Activated CD8-positive, alpha-beta memory T cell treated with anti-CD3 and anti-CD28 coated beads, Interleukin-2, amount 10 ng/mL, durations not matched to agents 7 days and 5 days (primary cell): ENCODE measurements around the gene SLCO3A1. TPM values are rescaled to one million over a fixed set of nuclear protein-coding genes. Genes with fewer than 3 reads are reported as not detected.

ENCODE experiments used
- ATAC-seq: fragments of 150-1000 bp; cut with Tn5 transposase; one replicate; pipeline ENCODE4 v1.10.0; 2021; ENCODE audit warnings: moderate library complexity
- CTCF ChIA-PET: fragments of 350-600 bp; sonication (Branson Sonifier 250); formaldehyde crosslinking; loops from one replicate; lab custom pipeline; 2021; ENCODE audit warnings: antibody characterized with exemption; lab: Charles Lee
- DNase-seq: peaks from one replicate; pipeline ENCODE4 v3.0.0-alpha.2; 2020
- H3K27ac Mint-ChIP-seq: one replicate; pipeline ENCODE4 v1.8.0; 2021; ENCODE audit warnings: mild to moderate bottlenecking, mixed read lengths
- H3K27me3 Mint-ChIP-seq: one replicate; pipeline ENCODE4 v1.8.0; 2021; ENCODE audit warnings: mixed read lengths
- H3K36me3 Mint-ChIP-seq: one replicate; pipeline ENCODE4 v1.8.0; 2021; ENCODE audit warnings: mild to moderate bottlenecking, mixed read lengths
- H3K4me1 Mint-ChIP-seq: one replicate; pipeline ENCODE4 v1.8.0; 2021; ENCODE audit warnings: mixed read lengths
- H3K4me3 Mint-ChIP-seq: one replicate; pipeline ENCODE4 v1.8.0; 2021; ENCODE audit warnings: mild to moderate bottlenecking, moderate library complexity, mixed read lengths
- H3K9me3 Mint-ChIP-seq: one replicate; pipeline ENCODE4 v1.8.0; 2022; ENCODE audit warnings: low read depth, mixed read lengths
- total RNA-seq, 2 experiments: library from RNA; stranded (reverse); gene quantifications; one replicate each; pipeline ENCODE4 v1.2.3, GENCODE V29; 2021

SLCO3A1 gene
- total RNA-seq, 2 experiments from 2014 or later = 20.8 to 32.0 TPM

- H3K36me3 Mint-ChIP-seq = no peaks in the 10 kb centered on the region
- no peak overlapping the region for H3K4me3 Mint-ChIP-seq
- DNase-seq = no peak
- no peaks in the 10 kb centered on the region for H3K9me3 Mint-ChIP-seq
- CTCF ChIA-PET = no interaction called here
- no peak overlapping the region for H3K27ac Mint-ChIP-seq
- no peaks in the 10 kb centered on the region for H3K27me3 Mint-ChIP-seq
- H3K4me1 Mint-ChIP-seq = no peaks in the 10 kb centered on the region
- no peak for ATAC-seq
Measured at GRCh38 chr15:92109191-92109873, 255.8 kb downstream of the SLCO3A1 start.

GRCh38 chr15:92111291-92111690 is 257.8 kb downstream of the SLCO3A1 start:
- Mint-ChIP-seq H3K27ac (no peak overlapping the region), H3K9me3 (no peaks in the 10 kb centered on the region), H3K4me3 (no peak overlapping the region), H3K27me3 (no peaks in the 10 kb centered on the region), H3K4me1 (no peaks in the 10 kb centered on the region), H3K36me3 (peaks cover 2% of the 10 kb centered on the region)
- CTCF ChIA-PET = interaction anchor here (1.9 kb wide), 1 partner anchor 14 kb away, joined by 8 read pairs; no protein-coding TSS in a partner anchor
- DNase-seq (no peak), ATAC-seq (no peak)

DNA sequence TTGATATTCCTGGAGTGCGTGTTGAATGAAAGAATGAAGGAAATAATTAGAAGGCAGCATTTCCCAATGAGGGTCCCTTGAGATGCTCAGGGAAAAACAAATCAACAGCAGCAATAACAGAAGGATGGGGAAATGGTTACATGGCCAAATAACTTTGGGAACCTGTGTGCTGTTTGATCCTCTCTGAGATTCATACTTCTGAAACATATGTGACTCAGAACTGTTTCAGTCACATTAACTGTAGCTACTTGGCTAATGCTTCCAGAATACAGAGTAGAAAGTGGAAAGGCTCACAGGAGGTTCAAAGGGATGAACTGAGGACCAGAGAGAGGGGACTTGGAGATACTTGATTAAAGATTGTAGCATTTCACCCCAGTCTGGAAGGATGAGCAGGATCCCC is 258.2 kb downstream of the SLCO3A1 start:
- ATAC-seq (no peak), DNase-seq (no peak)
- no peaks in the 10 kb centered on the region for H3K27me3 Mint-ChIP-seq
- H3K36me3 Mint-ChIP-seq = peaks cover 2% of the 10 kb centered on the region
- no peaks in the 10 kb centered on the region for H3K4me1 Mint-ChIP-seq
- no peaks in the 10 kb centered on the region for H3K9me3 Mint-ChIP-seq
- no peak overlapping the region for H3K27ac Mint-ChIP-seq
- no peak overlapping the region for H3K4me3 Mint-ChIP-seq
- CTCF ChIA-PET = interaction anchor here (1.9 kb wide), 1 partner anchor 14 kb away, joined by 8 read pairs; no protein-coding TSS in a partner anchor

GRCh38 chr15:92112180-92112579 is 258.7 kb downstream of the SLCO3A1 start:
- Mint-ChIP-seq H3K27ac (no peak overlapping the region), H3K4me1 (no peaks in the 10 kb centered on the region), H3K9me3 (no peaks in the 10 kb centered on the region), H3K4me3 (no peak overlapping the region), H3K36me3 (peaks cover 2% of the 10 kb centered on the region), H3K27me3 (no peaks in the 10 kb centered on the region)
- CTCF ChIA-PET = interaction anchor here (1.9 kb wide), 1 partner anchor 15 kb away, joined by 8 read pairs; no protein-coding TSS in a partner anchor
- DNase-seq (no peak), ATAC-seq (no peak)

- no peak overlapping the region for H3K27ac Mint-ChIP-seq
- no peak overlapping the region for H3K4me3 Mint-ChIP-seq
- H3K36me3 Mint-ChIP-seq = peaks cover 2% of the 10 kb centered on the region
- H3K4me1 Mint-ChIP-seq = no peaks in the 10 kb centered on the region
- no peak for ATAC-seq
- no peaks in the 10 kb centered on the region for H3K27me3 Mint-ChIP-seq
- CTCF ChIA-PET = interaction anchor here (1.9 kb wide), 1 partner anchor 15 kb away, joined by 8 read pairs; no protein-coding TSS in a partner anchor
- DNase-seq = no peak
- H3K9me3 Mint-ChIP-seq = no peaks in the 10 kb centered on the region
Measured at GRCh38 chr15:92112711-92113110, 259.2 kb downstream of the SLCO3A1 start.

GRCh38 chr15:92113832-92114231 is 260.3 kb downstream of the SLCO3A1 start:
- ATAC-seq = no peak
- H3K36me3 Mint-ChIP-seq = peaks cover 2% of the 10 kb centered on the region
- no peak overlapping the region for H3K27ac Mint-ChIP-seq
- no peaks in the 10 kb centered on the region for H3K4me1 Mint-ChIP-seq
- no peaks in the 10 kb centered on the region for H3K9me3 Mint-ChIP-seq
- CTCF ChIA-PET = no interaction called here
- DNase-seq = no peak
- no peaks in the 10 kb centered on the region for H3K27me3 Mint-ChIP-seq
- H3K4me3 Mint-ChIP-seq = no peak overlapping the region

DNA sequence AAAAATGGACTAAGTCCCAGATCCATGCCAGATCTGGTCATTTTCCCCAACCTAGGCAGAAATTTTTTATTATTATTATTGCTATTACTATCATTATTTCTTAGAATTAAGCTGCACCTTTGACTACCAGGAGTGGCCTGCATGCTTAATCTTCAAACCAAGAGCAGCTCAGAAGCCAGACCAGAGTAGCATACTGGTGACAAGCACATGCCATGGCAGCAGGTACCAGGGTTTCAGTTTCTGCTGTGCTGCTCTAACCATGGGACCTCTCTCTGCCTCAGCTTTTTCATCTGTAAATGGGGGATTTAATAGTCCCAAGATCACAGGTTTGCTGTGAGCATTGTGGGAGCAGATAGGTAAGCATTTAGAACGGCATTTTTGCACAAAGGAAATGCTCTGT is 262.3 kb downstream of the SLCO3A1 start:
- DNase-seq (no peak), ATAC-seq (no peak)
- Mint-ChIP-seq H3K4me3 (no peak overlapping the region), H3K27ac (no peak overlapping the region), H3K36me3 (peaks cover 6% of the 10 kb centered on the region), H3K4me1 (no peaks in the 10 kb centered on the region), H3K9me3 (no peaks in the 10 kb centered on the region), H3K27me3 (no peaks in the 10 kb centered on the region)
- CTCF ChIA-PET = interaction anchor here (1.3 kb wide), 1 partner anchor 9 kb away, joined by 3 read pairs; no protein-coding TSS in a partner anchor

GRCh38 chr15:92116330-92116729 is 262.8 kb downstream of the SLCO3A1 start:
- H3K27ac Mint-ChIP-seq = no peak overlapping the region
- no peaks in the 10 kb centered on the region for H3K27me3 Mint-ChIP-seq
- ATAC-seq = no peak
- DNase-seq = no peak
- peaks cover under 1% of the 10 kb centered on the region for H3K4me1 Mint-ChIP-seq
- CTCF ChIA-PET = interaction anchor here (0.7 kb wide), 1 partner anchor 19 kb away, joined by 3 read pairs; no protein-coding TSS in a partner anchor
- no peak overlapping the region for H3K4me3 Mint-ChIP-seq
- H3K36me3 Mint-ChIP-seq = peaks cover 11% of the 10 kb centered on the region
- no peaks in the 10 kb centered on the region for H3K9me3 Mint-ChIP-seq

- H3K9me3 Mint-ChIP-seq = peaks cover 4% of the 10 kb centered on the region
- ATAC-seq (no peak), DNase-seq (no peak)
- H3K27ac Mint-ChIP-seq = no peak overlapping the region
- no peak overlapping the region for H3K4me3 Mint-ChIP-seq
- H3K27me3 Mint-ChIP-seq = no peaks in the 10 kb centered on the region
- CTCF ChIA-PET = no interaction called here
- H3K36me3 Mint-ChIP-seq = peaks cover 20% of the 10 kb centered on the region
- peaks cover 10% of the 10 kb centered on the region for H3K4me1 Mint-ChIP-seq
Measured at GRCh38 chr15:92117261-92117731, 263.8 kb downstream of the SLCO3A1 start.

GRCh38 chr15:92118162-92118935 is 264.8 kb downstream of the SLCO3A1 start:
- ATAC-seq (no peak), DNase-seq (no peak)
- Mint-ChIP-seq H3K27ac (no peak overlapping the region), H3K27me3 (no peaks in the 10 kb centered on the region), H3K36me3 (peaks cover 26% of the 10 kb centered on the region), H3K9me3 (peaks cover 4% of the 10 kb centered on the region), H3K4me3 (no peak overlapping the region), H3K4me1 (peaks cover 10% of the 10 kb centered on the region)
- CTCF ChIA-PET = no interaction called here

DNA sequence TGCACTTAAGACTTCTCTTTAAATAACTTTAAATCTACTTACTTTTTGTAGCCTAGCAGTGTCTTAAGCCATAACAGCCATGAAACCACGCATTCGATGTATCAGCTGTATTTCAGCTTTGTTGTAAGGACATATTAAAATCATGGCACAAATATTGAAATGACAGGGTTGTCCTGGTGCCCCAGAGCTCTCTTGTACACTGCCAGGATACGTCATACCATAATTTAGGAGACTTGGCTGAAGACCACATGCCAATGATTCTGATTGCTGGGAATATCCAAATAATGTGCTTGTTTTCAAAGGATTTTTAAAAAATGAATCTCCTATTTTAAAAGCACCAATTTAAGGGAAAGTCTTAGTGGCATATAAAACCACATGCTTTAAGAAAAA is 265.4 kb downstream of the SLCO3A1 start:
- H3K27ac Mint-ChIP-seq = no peak overlapping the region
- CTCF ChIA-PET = no interaction called here
- DNase-seq = no peak
- H3K4me3 Mint-ChIP-seq = no peak overlapping the region
- ATAC-seq = no peak
- H3K36me3 Mint-ChIP-seq = peaks cover 28% of the 10 kb centered on the region
- peaks cover 4% of the 10 kb centered on the region for H3K9me3 Mint-ChIP-seq
- H3K27me3 Mint-ChIP-seq = no peaks in the 10 kb centered on the region
- H3K4me1 Mint-ChIP-seq = peaks cover 10% of the 10 kb centered on the region

- peaks cover 10% of the 10 kb centered on the region for H3K4me1 Mint-ChIP-seq
- ATAC-seq (no peak), DNase-seq (no peak)
- peaks cover 26% of the 10 kb centered on the region for H3K36me3 Mint-ChIP-seq
- H3K4me3 Mint-ChIP-seq = no peak overlapping the region
- CTCF ChIA-PET = no interaction called here
- peaks cover 4% of the 10 kb centered on the region for H3K9me3 Mint-ChIP-seq
- H3K27ac Mint-ChIP-seq = no peak overlapping the region
- no peaks in the 10 kb centered on the region for H3K27me3 Mint-ChIP-seq
Measured at GRCh38 chr15:92120094-92120795, 266.7 kb downstream of the SLCO3A1 start.

- Mint-ChIP-seq H3K4me3 (no peak overlapping the region), H3K27ac (no peak overlapping the region), H3K9me3 (peaks cover 4% of the 10 kb centered on the region), H3K36me3 (peaks cover 26% of the 10 kb centered on the region), H3K4me1 (peaks cover 10% of the 10 kb centered on the region), H3K27me3 (no peaks in the 10 kb centered on the region)
- CTCF ChIA-PET = no interaction called here
- ATAC-seq (no peak), DNase-seq (no peak)
Measured at GRCh38 chr15:92121047-92121446, 267.5 kb downstream of the SLCO3A1 start.
